Epithelial cell of proximal tubule (primary cell): ENCODE results near the gene TRIM60. TPM values are rescaled to one million over a fixed set of nuclear protein-coding genes. Genes with fewer than 3 reads are reported as not detected.
"Not testable (repeated sequence)": the region's sequence is repeated elsewhere in the genome, so short reads cannot be mapped to it uniquely, and the experiment has no call there.

Experiments used
- DNase-seq: peaks from one replicate; pipeline ENCODE4 v3.0.0-alpha.2; 2011; ENCODE audit warnings: low read depth
- H3K4me3 ChIP-seq: 2 replicates; pipeline ENCODE4 v1.5.1; 2011; ENCODE audit warnings: low read depth, mild to moderate bottlenecking, low read length
- total RNA-seq: library from RNA; depleted of rRNA; stranded (reverse); fragments of >200 nt; gene quantifications from 2 replicates; pipeline ENCODE4 v1.2.3, GENCODE V29; 2015
- TF ChIP-seq, protein P1 (sequence below): conservative IDR thresholded peaks from 2 replicates; pipeline ENCODE4 v1.5.1; 2012; ENCODE audit warnings: low read depth, mild to moderate bottlenecking, low read length

TRIM60 gene
- total RNA-seq, 1 donor from 2014 or later = not detected

DNA sequence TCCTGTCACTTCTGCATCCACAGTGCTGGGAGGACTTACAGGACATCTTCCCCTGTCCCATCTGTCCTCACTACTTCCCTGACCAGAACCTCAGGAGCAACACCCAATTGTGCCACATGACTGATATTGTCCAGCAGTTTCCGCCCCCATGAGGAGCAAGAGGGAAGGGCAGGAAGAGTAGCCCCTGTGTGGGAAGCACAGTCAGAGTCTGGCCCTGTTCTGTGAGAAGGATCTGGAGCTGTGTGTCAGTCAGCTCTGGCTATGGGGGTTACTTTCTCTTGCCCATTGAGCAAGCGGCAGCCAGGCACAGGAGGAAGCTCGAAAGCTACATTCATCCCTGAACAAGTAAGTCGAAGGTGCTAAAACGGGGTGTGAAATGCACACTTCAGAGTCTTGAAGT, 14.8 kb upstream of the TRIM60 start:
- H3K4me3 ChIP-seq = no peak overlapping the region
- TF ChIP-seq, protein P1, sequence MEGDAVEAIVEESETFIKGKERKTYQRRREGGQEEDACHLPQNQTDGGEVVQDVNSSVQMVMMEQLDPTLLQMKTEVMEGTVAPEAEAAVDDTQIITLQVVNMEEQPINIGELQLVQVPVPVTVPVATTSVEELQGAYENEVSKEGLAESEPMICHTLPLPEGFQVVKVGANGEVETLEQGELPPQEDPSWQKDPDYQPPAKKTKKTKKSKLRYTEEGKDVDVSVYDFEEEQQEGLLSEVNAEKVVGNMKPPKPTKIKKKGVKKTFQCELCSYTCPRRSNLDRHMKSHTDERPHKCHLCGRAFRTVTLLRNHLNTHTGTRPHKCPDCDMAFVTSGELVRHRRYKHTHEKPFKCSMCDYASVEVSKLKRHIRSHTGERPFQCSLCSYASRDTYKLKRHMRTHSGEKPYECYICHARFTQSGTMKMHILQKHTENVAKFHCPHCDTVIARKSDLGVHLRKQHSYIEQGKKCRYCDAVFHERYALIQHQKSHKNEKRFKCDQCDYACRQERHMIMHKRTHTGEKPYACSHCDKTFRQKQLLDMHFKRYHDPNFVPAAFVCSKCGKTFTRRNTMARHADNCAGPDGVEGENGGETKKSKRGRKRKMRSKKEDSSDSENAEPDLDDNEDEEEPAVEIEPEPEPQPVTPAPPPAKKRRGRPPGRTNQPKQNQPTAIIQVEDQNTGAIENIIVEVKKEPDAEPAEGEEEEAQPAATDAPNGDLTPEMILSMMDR = peak; percentile 23

DNA sequence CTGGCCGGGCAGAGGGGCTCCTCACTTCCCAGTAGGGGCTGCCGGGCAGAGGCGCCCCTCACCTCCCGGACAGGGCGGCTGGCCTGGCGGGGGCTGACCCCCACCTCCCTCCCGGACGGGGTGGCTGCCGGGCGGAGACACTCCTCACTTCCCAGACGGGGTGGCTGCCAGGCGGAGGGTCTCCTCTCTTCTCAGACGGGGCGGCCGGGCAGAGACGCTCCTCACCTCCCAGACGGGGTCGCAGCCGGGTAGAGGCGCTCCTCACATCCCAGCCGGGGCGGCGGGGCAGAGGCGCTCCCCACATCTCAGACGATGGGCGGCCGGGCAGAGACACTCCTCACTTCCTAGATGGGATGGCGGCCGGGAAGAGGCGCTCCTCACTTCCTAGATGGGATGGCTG, 11.8 kb upstream of the TRIM60 start:
- not testable (repeated sequence) for DNase-seq, H3K4me3 ChIP-seq

More for the DNA sequence above, 14.8 kb upstream of the TRIM60 start:
- DNase-seq = no peak

GRCh38 chr4:165025782-165026181, 6.0 kb upstream of the TRIM60 start:
- not testable (repeated sequence) for DNase-seq, H3K4me3 ChIP-seq

GRCh38 chr4:165027762-165028402, 3.9 kb upstream of the TRIM60 start:
- DNase-seq = no peak
- TF ChIP-seq, protein P1 = no peak
- H3K4me3 ChIP-seq = no peak overlapping the region

DNA sequence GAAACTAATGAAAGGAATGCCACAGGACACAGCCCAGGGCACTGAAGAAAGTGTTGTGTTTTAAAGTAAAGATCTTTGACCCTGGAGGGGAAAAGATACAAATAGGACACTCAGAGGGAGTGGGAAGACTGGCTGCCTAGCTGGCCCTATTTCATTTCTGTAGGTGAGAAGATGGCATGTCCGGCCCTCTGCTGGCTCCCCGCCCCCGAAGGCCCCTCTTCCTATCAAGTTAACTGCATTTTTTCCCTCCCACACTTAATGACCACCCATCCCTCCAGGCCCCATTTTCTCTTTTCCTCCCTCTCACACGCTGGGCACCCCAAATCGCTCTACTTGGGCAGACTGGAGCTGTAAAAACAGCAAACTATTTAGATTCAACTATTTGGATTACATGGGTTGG, 16.4 kb downstream of the TRIM60 start:
- no peak overlapping the region for H3K4me3 ChIP-seq
- DNase-seq = no peak
- TF ChIP-seq, protein P1 = no peak

- no peak overlapping the region for H3K4me3 ChIP-seq
- DNase-seq = no peak
- TF ChIP-seq, protein P1 = no peak
These were observed 20.8 kb downstream of the TRIM60 start for GRCh38 chr4:165052627-165053026.

GRCh38 chr4:165053645-165054044, 21.8 kb downstream of the TRIM60 start, which contains the start of gene TRIM75:
Gene TRIM75 (plus strand): TSS chr4:165053866. CDS start chr4:165059148, 5,282 bp downstream.
- DNase-seq = no peak
- TF ChIP-seq, protein P1 = no peak

GRCh38 chr4:165055601-165056000, 23.8 kb downstream of the TRIM60 start:
- TF ChIP-seq, protein P1 = no peak
- no peak overlapping the region for H3K4me3 ChIP-seq
- no peak for DNase-seq

More at GRCh38 chr4:165053645-165054044, 21.8 kb downstream of the TRIM60 start, which contains the start of gene TRIM75:
- no peak within 1 kb of the TSS for H3K4me3 ChIP-seq
